Medulla oblongata (tissue), 1 donor: ENCODE results near the gene IQCC.

ENCODE experiments used
- DNase-seq: peaks from one replicate; pipeline ENCODE4 v3.0.0-alpha.2; 2015; ENCODE audit errors: extremely low spot score

IQCC gene

DNA sequence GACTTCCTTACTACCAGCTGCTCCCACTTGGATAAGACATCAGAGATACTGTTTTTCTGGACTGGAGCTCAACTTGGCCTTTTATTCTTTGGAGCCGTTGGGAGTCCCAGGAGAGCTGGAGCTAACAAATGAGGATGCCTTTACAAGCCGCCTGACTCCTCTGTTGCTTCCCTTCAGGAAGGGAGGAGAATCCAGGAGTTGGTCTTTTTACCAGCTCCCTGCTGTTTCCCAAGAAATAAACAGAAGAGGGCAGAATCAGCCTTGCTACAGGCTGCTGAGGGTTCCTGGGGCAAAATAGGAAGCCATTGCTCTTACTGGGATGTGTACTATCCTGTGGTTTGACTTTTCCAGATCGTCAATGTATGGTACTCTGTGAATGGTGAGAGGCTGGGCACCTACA is 18.2 kb downstream of the IQCC start:
- DNase-seq, result no peak

DNA sequence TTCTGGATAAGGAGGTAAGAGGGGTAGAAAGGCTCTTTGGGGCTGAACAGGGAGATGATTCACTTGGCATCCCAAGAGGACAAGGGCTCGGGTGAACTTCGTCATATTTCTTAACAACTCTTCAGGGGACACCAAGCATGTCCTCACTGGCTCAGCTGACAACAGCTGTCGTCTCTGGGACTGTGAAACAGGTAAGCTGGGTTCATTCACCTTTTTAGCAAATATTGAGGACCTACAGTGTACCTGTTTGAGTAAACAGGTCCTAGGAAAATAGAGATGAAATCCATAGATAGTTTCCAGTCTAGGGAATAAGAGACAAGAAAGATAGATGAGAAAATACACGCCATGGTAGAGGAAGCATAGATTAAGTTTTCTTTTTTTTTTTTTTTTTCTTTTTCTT is 18.8 kb downstream of the IQCC start:
- no peak for DNase-seq

DNA sequence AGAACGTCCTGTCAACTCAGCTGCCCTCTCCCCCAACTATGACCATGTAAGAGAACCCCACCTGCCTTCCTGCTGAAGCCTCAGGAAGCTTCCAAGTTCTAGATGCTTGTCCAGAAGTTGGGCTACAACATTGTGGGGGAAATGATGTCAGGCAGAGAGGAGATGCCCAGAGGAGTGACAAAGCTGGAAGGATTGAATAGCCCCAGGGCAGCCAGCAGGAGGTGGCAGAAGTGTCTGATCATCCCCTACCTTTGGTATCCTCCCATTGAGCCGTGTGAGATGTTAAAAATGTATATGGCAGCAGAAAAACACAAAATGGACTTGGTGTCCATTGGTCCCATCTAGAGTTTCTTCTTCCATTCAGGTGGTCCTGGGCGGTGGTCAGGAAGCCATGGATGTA is 23.3 kb downstream of the IQCC start:
- DNase-seq, result no peak

- no peak for DNase-seq
These were observed 26.5 kb downstream of the IQCC start for GRCh38 chr1:32231843-32232432.

DNA sequence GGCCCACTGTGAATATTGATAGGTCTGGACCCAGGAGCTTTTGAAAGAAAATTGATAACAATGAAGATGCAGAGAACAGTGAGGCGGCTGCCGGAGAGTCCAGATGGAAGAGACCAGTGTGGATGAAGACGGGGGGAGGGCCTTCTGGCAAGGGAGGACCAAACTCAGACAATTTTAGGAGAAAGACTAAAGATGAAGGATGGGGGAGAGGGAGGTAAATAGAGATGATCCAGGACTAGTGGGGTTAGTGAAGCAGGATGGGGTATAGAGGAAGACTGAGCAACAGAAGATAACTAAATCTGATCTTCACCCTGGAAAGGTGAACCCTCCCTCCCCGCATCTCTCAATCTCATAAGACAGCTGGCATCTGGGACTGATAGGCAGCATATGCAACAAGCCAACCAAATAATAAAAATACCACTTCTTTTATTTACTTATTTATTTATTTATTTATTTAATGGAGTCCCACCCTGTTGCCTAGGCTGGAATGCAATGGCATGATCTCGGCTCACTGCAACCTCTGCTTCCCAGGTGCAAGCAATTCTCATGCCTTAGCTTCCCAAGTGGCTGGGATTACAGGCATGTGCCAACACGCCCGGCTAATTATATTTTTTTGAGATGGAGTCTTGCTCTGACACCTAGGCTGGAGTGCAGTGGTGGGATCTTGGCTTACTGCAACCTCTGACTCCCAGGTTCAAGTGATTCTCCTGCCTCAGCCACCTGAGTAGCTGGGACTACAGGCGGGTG is 27.3 kb downstream of the IQCC start:
- no peak for DNase-seq

DNA sequence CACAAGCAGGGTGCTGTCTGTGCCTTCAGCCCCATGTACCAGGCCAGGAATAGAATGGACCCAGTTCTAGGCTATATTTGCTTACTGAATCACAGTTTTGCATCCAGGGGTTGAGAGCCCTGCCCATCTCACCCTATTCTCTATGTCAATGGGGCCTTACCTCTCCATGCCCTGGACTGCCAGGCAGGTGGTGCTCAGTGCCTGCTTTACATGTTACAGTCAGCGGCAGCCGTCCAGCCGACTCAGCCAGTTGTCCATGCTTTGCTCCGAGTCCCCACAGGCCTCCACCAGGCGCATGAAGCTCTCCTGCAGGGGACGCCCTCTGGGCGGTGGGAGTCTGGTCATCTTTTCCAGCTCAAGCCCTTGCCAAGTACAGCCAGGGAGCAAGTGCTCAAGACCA is 29.3 kb downstream of the IQCC start:
- DNase-seq, result no peak

DNA sequence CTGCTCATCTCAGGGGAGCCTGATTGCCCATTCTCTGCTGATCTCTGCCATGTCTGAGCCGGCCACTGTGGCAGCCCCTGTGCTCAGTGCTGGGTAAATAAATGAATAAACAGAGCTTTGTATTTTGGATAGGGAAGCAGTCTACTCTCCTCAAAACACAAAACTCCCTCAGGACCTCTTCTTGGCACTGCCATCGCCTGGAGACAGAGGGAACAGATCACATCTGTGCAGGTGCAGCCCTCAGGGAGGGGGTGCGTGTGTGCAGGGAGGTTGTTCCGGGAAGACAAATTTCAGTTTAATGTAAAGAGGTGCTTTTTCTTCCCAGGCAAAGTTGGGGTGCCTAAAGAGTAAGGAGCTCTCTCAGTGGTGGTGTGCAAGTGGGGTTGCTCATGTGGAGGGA is 33.9 kb downstream of the IQCC start:
- no peak for DNase-seq

DNA sequence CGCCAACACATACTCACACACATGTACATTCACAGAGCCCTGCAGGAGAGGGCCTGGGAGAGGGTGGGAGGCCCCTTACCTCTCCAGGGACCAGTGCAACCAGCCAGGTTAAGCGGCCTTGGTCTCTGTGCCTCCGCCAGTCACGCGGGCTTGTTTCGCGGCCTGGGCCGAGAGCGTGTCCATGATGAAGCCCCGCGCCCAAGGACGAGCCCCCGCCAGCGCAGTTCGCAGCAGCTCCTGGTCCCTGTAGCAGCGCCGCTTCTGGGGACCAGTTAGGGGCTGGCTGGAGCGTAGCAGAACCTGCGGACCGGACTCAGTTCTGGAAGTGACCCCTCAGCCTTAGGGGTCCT is 34.3 kb downstream of the IQCC start:
- no peak for DNase-seq

DNA sequence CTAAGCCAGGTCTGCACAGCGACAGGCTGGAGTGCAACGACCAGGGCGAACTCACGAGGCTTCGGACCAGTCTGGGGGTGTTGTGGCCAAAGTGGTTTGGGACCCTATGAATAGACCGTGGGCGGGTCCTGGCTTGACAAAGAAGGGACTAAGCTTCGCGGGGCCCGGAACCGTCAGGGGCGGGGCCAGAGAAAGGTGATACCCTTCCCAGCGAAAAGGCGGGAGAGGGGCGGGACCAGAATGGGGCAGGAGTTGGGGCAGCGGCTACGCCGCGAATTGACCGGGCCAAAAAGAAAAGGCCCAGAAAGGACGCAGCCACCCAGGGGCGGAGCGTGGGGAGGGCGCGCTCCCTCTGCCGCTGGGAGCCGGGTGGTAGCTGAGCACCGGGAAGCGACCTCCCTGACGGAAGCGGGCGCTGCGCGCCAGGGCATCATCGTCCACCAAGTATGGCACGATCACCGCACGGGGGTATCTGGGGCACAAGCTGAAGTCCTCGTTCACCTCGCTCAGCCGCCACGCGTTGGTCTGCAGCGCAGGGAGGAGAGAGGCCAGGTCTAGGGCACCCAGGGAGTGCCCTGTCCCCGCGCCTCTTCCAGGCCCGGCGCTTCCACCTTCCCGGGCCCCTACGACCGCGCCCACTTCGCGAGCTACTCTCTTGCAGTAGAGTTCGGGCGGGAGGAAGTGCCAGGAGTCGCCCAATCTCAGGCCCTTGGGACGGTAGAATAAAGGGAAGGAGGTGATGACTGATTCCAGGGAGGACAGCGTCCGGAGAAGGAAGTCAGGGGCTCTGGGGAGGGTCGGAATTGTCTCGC is 34.9 kb downstream of the IQCC start:
- DNase-seq, result peak; percentile 53

DNA sequence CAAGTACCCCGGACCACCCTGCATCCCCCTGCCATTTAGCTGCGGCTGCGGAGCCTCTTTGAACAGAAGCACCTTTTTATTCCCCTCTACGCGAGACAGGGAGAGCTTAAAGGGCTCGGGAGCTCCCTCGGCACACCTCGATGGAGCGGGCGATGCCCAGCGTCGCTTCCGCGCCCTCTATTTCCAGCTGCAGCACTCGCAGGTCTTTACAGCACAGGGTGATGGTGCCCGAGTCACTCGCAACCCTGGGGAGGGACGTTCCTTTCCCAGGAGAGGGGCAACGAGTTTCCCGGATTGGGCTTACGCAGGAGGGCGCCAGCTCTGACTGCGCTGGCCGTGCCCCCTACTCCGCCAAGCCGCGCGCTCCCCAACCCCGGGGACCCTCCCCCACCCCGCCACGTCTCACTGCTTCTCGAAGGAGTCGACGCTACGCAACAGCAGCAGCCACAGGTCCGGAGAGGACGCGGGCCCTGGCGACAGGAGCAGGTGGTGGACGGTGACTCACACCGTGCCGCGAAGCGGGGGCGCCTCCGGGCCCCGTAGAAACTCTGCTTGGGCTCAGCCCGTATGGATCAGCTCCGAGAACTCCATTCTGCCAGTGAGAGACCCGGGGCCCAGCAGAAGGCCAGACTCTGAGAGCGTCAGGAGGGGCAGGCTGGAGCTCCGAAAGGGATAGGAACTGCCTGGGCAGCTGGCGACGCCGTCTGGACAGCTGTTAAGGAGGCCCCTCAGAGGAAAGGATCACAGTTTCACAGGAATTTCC is 35.7 kb downstream of the IQCC start:
- DNase-seq, result peak; percentile 45

DNA sequence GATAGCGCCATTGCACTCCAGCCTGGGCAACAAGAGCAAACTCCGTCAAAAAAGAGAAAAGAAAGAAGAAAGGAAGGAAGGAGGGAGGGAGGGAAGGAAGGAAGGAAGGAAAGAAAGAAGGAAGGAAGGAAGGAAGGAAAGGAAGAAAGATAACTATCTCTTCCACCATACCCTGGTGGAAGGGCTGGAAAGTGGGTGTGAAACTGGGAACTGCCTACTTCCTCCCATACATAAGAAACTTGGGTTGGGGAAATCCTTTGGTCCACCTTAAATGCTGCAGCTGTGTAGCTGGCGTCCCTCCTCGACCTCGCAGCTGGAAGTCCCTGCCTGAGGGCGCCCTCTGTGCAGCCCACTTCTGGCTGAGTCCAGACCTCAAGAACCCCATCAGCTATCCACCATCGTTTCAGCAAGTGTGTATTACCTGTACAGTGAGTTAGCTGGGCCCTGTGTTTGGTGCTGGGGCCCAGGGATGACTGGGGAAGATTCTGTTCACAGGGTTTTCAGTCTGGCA is 36.9 kb downstream of the IQCC start:
- peak; percentile 70 for DNase-seq

DNA sequence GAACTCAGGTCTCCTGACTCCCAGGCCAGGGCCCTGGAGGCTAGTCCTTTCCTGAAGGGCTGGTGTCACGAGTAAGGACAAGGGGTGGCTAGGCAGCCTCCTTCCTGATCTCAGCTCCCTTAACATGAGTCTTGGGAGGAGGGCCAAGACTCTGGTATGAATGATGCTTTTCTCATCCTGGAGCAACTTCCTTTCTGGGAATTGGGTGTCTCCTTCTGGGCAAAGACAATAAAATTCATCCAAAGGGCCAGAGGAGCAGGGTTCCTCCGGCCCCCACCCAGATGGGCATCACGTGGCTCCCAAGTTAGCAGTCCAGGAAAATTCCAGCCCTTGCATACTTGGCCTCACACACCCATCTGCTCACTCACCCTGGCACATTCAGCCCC is 41.4 kb downstream of the IQCC start, which contains the start of gene FAM167B:
Gene FAM167B, plus strand, starts transcription at position 335 of the 386 bp plus-strand sequence. CDS start 200 bp downstream, outside the sequence.
- no peak for DNase-seq

DNA sequence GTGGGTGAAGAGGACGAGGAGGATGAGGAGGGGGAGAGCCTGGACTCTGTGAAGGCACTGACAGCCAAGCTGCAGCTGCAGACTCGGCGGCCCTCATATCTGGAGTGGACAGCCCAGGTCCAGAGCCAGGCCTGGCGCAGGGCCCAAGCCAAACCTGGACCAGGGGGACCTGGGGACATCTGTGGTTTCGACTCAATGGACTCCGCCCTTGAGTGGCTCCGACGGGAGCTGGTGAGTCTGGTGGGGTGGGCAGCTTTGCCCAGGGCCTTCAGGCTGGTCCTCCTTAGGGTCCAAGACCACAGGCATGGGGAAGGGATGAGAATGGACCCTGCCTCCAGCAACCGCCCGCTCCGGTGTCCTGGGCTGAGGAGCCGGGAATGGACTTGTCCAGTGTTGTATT is 42.0 kb downstream of the IQCC start:
- DNase-seq, result no peak

GRCh38 chr1:32247983-32248889 is 42.8 kb downstream of the IQCC start:
- no peak for DNase-seq

GRCh38 chr1:32249831-32250525 is 44.5 kb downstream of the IQCC start:
- no peak for DNase-seq

- no peak for DNase-seq
These were observed 45.6 kb downstream of the IQCC start, which contains the start of gene LCK for GRCh38 chr1:32250893-32251716. Gene LCK, plus strand, starts transcription at chr1:32251265. Its CDS starts 23,065 bp downstream, at chr1:32274330.

DNA sequence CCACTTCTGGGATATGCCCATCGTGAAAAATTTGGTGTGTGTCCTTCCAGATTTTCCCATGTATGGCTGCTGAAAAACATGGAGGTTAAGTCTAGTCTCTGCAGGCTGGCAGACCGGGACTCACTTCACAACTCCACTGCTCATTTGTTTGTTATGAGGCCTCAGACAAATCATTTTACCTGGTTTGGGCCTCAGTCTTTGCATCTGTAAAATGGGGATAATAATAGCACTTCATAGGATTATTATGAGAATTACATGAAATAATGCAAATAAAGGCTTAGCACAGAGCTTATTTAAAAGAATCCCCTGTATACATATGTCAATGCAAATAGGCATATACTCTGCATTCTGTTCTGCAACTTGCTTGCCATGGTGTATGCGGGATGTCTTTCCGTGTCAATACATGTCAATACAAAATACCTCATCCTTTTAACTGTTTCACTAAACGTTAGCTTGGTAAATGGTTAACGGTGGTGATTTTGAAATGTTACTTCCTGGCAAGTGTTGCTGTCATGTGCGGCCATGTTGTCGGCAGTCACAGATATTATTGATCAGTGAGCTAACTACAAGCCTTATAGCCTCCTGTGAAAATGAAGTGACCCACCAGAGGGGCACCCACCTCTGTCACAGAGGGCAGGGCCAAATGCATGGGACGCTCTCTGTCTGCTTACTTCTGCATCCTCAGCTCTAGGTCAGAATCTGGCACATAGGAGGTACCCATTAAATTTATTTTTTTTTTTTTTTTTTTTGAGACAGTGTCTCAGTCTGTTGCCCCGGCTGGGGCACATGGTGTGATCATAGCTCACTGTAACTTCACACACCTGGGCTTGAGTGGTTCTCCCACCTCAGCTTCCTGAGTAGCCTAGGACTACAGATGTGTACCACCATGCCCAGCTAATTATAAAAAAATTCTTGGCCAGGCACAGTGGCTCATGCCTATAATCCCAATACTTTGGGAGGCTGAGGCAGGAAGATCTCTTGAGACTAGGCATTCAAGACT is 49.9 kb downstream of the IQCC start:
- DNase-seq, result no peak
